ENCODE results near the gene PTPRS. TPM values are rescaled to one million over a fixed set of nuclear protein-coding genes. Genes with fewer than 3 reads are reported as not detected.

The PTPRS gene
- total and polyA plus RNA-seq, 2 of the 13 experiments (the other 11 are each of a cell fraction or from before 2014, with no cell fraction given) = 32.7 to 43.9 TPM

- no peak for TF ChIP-seq CTCF (CRISPR knock-in tag; IDR thresholded peaks at IDR 0.05)
- TF ChIP-seq HOXA5 (CRISPR knock-in tag; IDR thresholded peaks at IDR 0.05) = peak; percentile 95
- TF ChIP-seq PLSCR1 (CRISPR knock-in tag; IDR thresholded peaks at IDR 0.05; ENCODE audit: borderline replicate concordance) = peak; percentile 96
- peak; percentile 95 for TF ChIP-seq ISX (CRISPR knock-in tag; conservative IDR thresholded peaks at IDR 0.05)
- peak; percentile 99 for TF ChIP-seq NKX3-1 (CRISPR knock-in tag; IDR thresholded peaks at IDR 0.05)
- no peak for TF ChIP-seq ZNF34 (CRISPR knock-in tag; IDR thresholded peaks at IDR 0.05; ENCODE audit: borderline replicate concordance)
- TF ChIP-seq ZNF782 (CRISPR knock-in tag; IDR thresholded peaks at IDR 0.05; ENCODE audit: borderline replicate concordance) = peak; percentile 99
- peak; percentile 98 for TF ChIP-seq ZNF562 (CRISPR knock-in tag; IDR thresholded peaks at IDR 0.05; ENCODE audit: borderline replicate concordance)
- TF ChIP-seq MXI1 (IDR thresholded peaks at IDR 0.05; ENCODE audit: borderline replicate concordance, low read depth, low read length) = peak; percentile 98; the same call in 2 of the 3 replicates
- TF ChIP-seq JARID2 (CRISPR knock-in tag; IDR thresholded peaks at IDR 0.05; ENCODE audit: insufficient replicate concordance) = peak; percentile 79
- no peak for TF ChIP-seq ZNF10 (CRISPR knock-in tag; IDR thresholded peaks at IDR 0.05; ENCODE audit: borderline replicate concordance, low read depth)
- peak; percentile 91; the same call in 1 of the 2 replicates for TF ChIP-seq ZBTB25 (CRISPR knock-in tag; IDR thresholded peaks at IDR 0.05)
- peak; percentile 84; the same call in 1 of the 2 replicates for TF ChIP-seq NCOA1 (CRISPR knock-in tag; IDR thresholded peaks at IDR 0.05)
- TF ChIP-seq ELF3 (CRISPR knock-in tag; IDR thresholded peaks at IDR 0.05) = peak; percentile 92
- no peak for TF ChIP-seq SSRP1 (CRISPR knock-in tag; IDR thresholded peaks at IDR 0.05)
- TF ChIP-seq MAFG (CRISPR knock-in tag; IDR thresholded peaks at IDR 0.05) = peak; percentile 65; the same call in 1 of the 2 replicates
- TF ChIP-seq ADNP (CRISPR knock-in tag; IDR thresholded peaks at IDR 0.05) = 0 out of 2 replicates have a peak, but pooled peaks have one; percentile 24
- no peak for TF ChIP-seq MEF2D (CRISPR knock-in tag; IDR thresholded peaks at IDR 0.05)
- TF ChIP-seq TFE3 (CRISPR knock-in tag; IDR thresholded peaks at IDR 0.05) = peak; percentile 95
- peak; percentile 99 for TF ChIP-seq BATF2 (CRISPR knock-in tag; IDR thresholded peaks at IDR 0.05)
- TF ChIP-seq NR2C2 (CRISPR knock-in tag; IDR thresholded peaks at IDR 0.05; ENCODE audit: borderline replicate concordance) = peak; percentile 69
- TF ChIP-seq ZNF496 (CRISPR knock-in tag; IDR thresholded peaks at IDR 0.05; ENCODE audit: insufficient replicate concordance) = peak; percentile 89
- no peak for TF ChIP-seq STAG1 (CRISPR knock-in tag; IDR thresholded peaks at IDR 0.05)
- peak; percentile 99 for TF ChIP-seq REXO4 (CRISPR knock-in tag; IDR thresholded peaks at IDR 0.05; ENCODE audit: borderline replicate concordance)
- peak; percentile 84 for TF ChIP-seq JUN (CRISPR knock-in tag; IDR thresholded peaks at IDR 0.05)
Observed at GRCh38 chr19:5340637-5341447, at the start of gene PTPRS (continued).

Measured in HepG2 (cell line).